ENCODE data around the gene ADIPOR1.
"Not testable (repeated sequence)": the region's sequence is repeated elsewhere in the genome, so short reads cannot be mapped to it uniquely, and the experiment has no call there.

The ADIPOR1 gene

DNA sequence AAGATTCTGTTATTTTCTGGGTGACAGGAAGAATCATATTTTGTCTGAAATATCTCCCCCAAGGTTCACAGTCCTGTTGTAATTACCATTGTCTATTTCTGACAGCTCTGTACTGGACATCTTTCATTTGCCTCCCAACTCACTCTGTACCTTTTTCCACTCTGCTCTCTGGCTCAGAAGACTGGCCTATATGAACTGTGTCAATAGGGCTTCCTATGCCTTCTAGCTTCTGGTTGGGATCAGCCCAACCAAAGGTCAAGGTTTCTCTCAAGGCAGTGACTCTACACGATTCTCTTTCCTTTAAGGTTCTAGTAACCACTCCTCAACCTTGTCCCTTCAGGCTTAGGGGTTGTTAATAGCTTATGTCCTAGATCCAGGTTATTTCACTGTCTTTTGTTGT lies 48.6 kb downstream of the ADIPOR1 start:
- H3K4me1 ChIP-seq (ENCODE audit: control insufficient read depth, low read length) = no peaks in the 10 kb centered on the region
- no peak overlapping the region for H3K4me3 ChIP-seq (ENCODE audit: low read length)
- no peak overlapping the region for H3K27ac ChIP-seq (ENCODE audit: low read depth, low read length)
- no peaks in the 10 kb centered on the region for H3F3A ChIP-seq (ENCODE audit: control insufficient read depth, insufficient read depth)
- H3K36me3 ChIP-seq (ENCODE audit: control insufficient read depth, low read length) = peaks cover 77% of the 10 kb centered on the region
- H3K4me2 ChIP-seq (ENCODE audit: low read length) = no peak overlapping the region
- no peak for TF ChIP-seq EZH2phosphoT487 (IDR thresholded peaks at IDR 0.05; ENCODE audit: borderline replicate concordance, low read length)
- TF ChIP-seq, protein P1, sequence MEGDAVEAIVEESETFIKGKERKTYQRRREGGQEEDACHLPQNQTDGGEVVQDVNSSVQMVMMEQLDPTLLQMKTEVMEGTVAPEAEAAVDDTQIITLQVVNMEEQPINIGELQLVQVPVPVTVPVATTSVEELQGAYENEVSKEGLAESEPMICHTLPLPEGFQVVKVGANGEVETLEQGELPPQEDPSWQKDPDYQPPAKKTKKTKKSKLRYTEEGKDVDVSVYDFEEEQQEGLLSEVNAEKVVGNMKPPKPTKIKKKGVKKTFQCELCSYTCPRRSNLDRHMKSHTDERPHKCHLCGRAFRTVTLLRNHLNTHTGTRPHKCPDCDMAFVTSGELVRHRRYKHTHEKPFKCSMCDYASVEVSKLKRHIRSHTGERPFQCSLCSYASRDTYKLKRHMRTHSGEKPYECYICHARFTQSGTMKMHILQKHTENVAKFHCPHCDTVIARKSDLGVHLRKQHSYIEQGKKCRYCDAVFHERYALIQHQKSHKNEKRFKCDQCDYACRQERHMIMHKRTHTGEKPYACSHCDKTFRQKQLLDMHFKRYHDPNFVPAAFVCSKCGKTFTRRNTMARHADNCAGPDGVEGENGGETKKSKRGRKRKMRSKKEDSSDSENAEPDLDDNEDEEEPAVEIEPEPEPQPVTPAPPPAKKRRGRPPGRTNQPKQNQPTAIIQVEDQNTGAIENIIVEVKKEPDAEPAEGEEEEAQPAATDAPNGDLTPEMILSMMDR (IDR thresholded peaks at IDR 0.05; ENCODE audit: low read depth, low read length, poor library complexity, severe bottlenecking) = no peak
- no peaks in the 10 kb centered on the region for H3K9me2 ChIP-seq (replicated peaks; ENCODE audit: control insufficient read depth, low read length)
- H3K27me3 ChIP-seq (ENCODE audit: control insufficient read depth, low read length) = no peaks in the 10 kb centered on the region
- H3K9me3 ChIP-seq (ENCODE audit: control insufficient read depth, insufficient read depth, low read length) = no peaks in the 10 kb centered on the region
- H3K79me2 ChIP-seq (ENCODE audit: control insufficient read depth, low read length) = no peaks in the 10 kb centered on the region
- H4K20me1 ChIP-seq (ENCODE audit: control insufficient read depth, insufficient read depth, low read depth, low read length) = no peaks in the 10 kb centered on the region

DNA sequence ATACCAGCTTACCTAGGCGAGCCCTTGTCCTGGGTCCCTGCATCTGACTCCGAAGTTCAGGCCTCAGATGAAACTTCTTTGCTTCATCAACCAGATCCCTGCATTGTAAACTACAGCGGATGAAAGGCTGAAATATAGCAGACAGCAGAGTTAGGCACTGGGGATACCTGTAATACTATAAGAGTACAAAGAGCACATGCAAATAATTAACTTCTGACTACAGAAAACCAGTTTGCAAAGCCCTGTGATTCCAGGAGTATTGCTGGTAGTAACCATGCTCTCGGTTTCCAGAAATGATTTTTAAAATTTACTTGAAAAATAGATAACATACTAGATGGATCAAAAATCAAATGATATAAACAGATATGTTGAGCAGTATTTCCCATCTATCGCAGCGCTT lies 49.1 kb downstream of the ADIPOR1 start:
- Histone ChIP-seq H4K20me1 (ENCODE audit: control insufficient read depth, insufficient read depth, low read depth, low read length) (no peaks in the 10 kb centered on the region), H3K4me2 (ENCODE audit: low read length) (no peak overlapping the region), H3K79me2 (ENCODE audit: control insufficient read depth, low read length) (no peaks in the 10 kb centered on the region), H3K36me3 (ENCODE audit: control insufficient read depth, low read length) (peaks cover 77% of the 10 kb centered on the region), H3K4me3 (ENCODE audit: low read length) (no peak overlapping the region), H3K4me1 (ENCODE audit: control insufficient read depth, low read length) (no peaks in the 10 kb centered on the region), H3K27ac (ENCODE audit: low read depth, low read length) (no peak overlapping the region), H3K9me2 (replicated peaks; ENCODE audit: control insufficient read depth, low read length) (no peaks in the 10 kb centered on the region), H3F3A (ENCODE audit: control insufficient read depth, insufficient read depth) (no peaks in the 10 kb centered on the region), H3K9me3 (ENCODE audit: control insufficient read depth, insufficient read depth, low read length) (no peaks in the 10 kb centered on the region), H3K27me3 (ENCODE audit: control insufficient read depth, low read length) (no peaks in the 10 kb centered on the region)
- no peak for TF ChIP-seq EZH2phosphoT487 (IDR thresholded peaks at IDR 0.05; ENCODE audit: borderline replicate concordance, low read length)
- TF ChIP-seq, protein P1 (IDR thresholded peaks at IDR 0.05; ENCODE audit: low read depth, low read length, poor library complexity, severe bottlenecking) = no peak

DNA sequence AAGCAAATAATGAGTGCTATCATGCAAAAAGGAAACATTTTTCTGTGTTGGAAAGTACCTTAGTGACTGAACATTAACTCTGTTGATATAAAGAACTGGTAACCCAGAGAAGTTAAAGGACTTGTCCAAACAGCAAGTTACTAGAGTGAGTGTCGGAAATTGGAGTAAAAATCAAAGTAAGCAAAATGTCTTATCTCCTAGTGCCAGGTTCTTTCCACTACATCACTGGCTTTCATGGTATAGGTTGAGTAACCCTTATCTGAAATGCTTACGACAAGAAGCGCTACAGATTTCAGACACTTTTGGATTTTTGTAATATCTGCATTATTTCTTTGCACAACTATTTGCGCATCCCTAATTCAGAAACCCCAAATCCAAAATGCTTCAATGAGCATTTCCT lies 52.8 kb downstream of the ADIPOR1 start:
- no peaks in the 10 kb centered on the region for H3K27me3 ChIP-seq (ENCODE audit: control insufficient read depth, low read length)
- H3K9me2 ChIP-seq (replicated peaks; ENCODE audit: control insufficient read depth, low read length) = no peaks in the 10 kb centered on the region
- H3F3A ChIP-seq (ENCODE audit: control insufficient read depth, insufficient read depth) = no peaks in the 10 kb centered on the region
- H3K36me3 ChIP-seq (ENCODE audit: control insufficient read depth, low read length) = peaks cover 50% of the 10 kb centered on the region
- H3K4me1 ChIP-seq (ENCODE audit: control insufficient read depth, low read length) = no peaks in the 10 kb centered on the region
- TF ChIP-seq, protein P1 (IDR thresholded peaks at IDR 0.05; ENCODE audit: low read depth, low read length, poor library complexity, severe bottlenecking) = no peak
- TF ChIP-seq EZH2phosphoT487 (IDR thresholded peaks at IDR 0.05; ENCODE audit: borderline replicate concordance, low read length) = no peak
- H3K4me3 ChIP-seq (ENCODE audit: low read length) = no peak overlapping the region
- H3K9me3 ChIP-seq (ENCODE audit: control insufficient read depth, insufficient read depth, low read length) = no peaks in the 10 kb centered on the region
- H3K79me2 ChIP-seq (ENCODE audit: control insufficient read depth, low read length) = no peaks in the 10 kb centered on the region
- no peaks in the 10 kb centered on the region for H4K20me1 ChIP-seq (ENCODE audit: control insufficient read depth, insufficient read depth, low read depth, low read length)
- H3K4me2 ChIP-seq (ENCODE audit: low read length) = no peak overlapping the region
- H3K27ac ChIP-seq (ENCODE audit: low read depth, low read length) = no peak overlapping the region

DNA sequence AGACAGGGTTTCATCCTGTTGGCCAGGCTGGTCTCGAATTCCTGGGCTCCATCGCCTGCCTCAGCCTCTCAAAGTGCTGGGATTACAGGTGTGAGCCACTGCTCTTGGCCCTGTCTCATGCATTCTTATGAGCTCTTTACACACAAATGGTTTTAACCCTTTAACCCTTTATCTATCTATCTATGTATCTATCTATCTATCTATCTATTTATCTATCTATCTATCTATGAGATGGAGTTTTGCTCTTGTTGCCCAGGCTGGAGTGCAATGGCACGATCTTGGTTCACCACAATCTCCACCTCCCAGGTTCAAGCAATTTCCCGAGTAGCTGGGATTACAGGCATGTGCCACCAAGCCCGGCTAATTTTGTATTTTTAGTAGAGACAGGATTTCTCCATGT lies 54.3 kb downstream of the ADIPOR1 start:
- H4K20me1 ChIP-seq (ENCODE audit: control insufficient read depth, insufficient read depth, low read depth, low read length); H3F3A ChIP-seq (ENCODE audit: control insufficient read depth, insufficient read depth); H3K4me1 ChIP-seq (ENCODE audit: control insufficient read depth, low read length); H3K27me3 ChIP-seq (ENCODE audit: control insufficient read depth, low read length); H3K27ac ChIP-seq (ENCODE audit: low read depth, low read length); H3K4me2 ChIP-seq (ENCODE audit: low read length); H3K79me2 ChIP-seq (ENCODE audit: control insufficient read depth, low read length); H3K9me3 ChIP-seq (ENCODE audit: control insufficient read depth, insufficient read depth, low read length); H3K4me3 ChIP-seq (ENCODE audit: low read length); H3K9me2 ChIP-seq (replicated peaks; ENCODE audit: control insufficient read depth, low read length): not testable (repeated sequence)
- H3K36me3 ChIP-seq (ENCODE audit: control insufficient read depth, low read length) = peaks cover 35% of the 10 kb centered on the region

All from DOHH2 (cell line).